ENCODE data around the gene GPR158.
"Not testable (repeated sequence)": the region's sequence is repeated elsewhere in the genome, so short reads cannot be mapped to it uniquely, and the experiment has no call there.

Gene GPR158

GRCh38 chr10:25159591-25159990 lies 15.2 kb upstream of the GPR158 start:
- ATAC-seq, result no peak

GRCh38 chr10:25162391-25162790 lies 12.4 kb upstream of the GPR158 start:
- no peak for ATAC-seq
- TF ChIP-seq RARB (CRISPR knock-in tag; IDR thresholded peaks at IDR 0.05) (no peak), ARNTL (CRISPR knock-in tag; IDR thresholded peaks at IDR 0.05; ENCODE audit: borderline replicate concordance, low read depth) (no peak), PPARA (CRISPR knock-in tag; IDR thresholded peaks at IDR 0.05; ENCODE audit: borderline replicate concordance) (no peak), GLIS3 (CRISPR knock-in tag; IDR thresholded peaks at IDR 0.05) (no peak), ESRRG (CRISPR knock-in tag; IDR thresholded peaks at IDR 0.05) (no peak), TSHZ2 (CRISPR knock-in tag; IDR thresholded peaks at IDR 0.05) (no peak), TOX (CRISPR knock-in tag; IDR thresholded peaks at IDR 0.05; ENCODE audit: borderline replicate concordance) (no peak), TCF4 (CRISPR knock-in tag; IDR thresholded peaks at IDR 0.05; ENCODE audit: borderline replicate concordance) (no peak), OSR1 (CRISPR knock-in tag; IDR thresholded peaks at IDR 0.05) (no peak), CREB5 (CRISPR knock-in tag; IDR thresholded peaks at IDR 0.05; ENCODE audit: low read depth) (no peak), BACH2 (CRISPR knock-in tag; IDR thresholded peaks at IDR 0.05; ENCODE audit: borderline replicate concordance) (no peak), ZC3H10 (CRISPR knock-in tag; IDR thresholded peaks at IDR 0.05) (no peak)

More at GRCh38 chr10:25159591-25159990, 15.2 kb upstream of the GPR158 start:
- TF ChIP-seq GLIS3 (CRISPR knock-in tag; IDR thresholded peaks at IDR 0.05) (no peak), CSDC2 (CRISPR knock-in tag; IDR thresholded peaks at IDR 0.05) (no peak)

GRCh38 chr10:25163464-25163863 lies 11.3 kb upstream of the GPR158 start:
- ATAC-seq, result not testable (repeated sequence)

GRCh38 chr10:25169740-25170139 lies 5.1 kb upstream of the GPR158 start:
- ATAC-seq, result no peak
- TF ChIP-seq ZNF565 (CRISPR knock-in tag; conservative IDR thresholded peaks at IDR 0.05; ENCODE audit: low read depth), result no peak
- no peak for TF ChIP-seq OSR1 (CRISPR knock-in tag; IDR thresholded peaks at IDR 0.05)
- TF ChIP-seq BACH2 (CRISPR knock-in tag; IDR thresholded peaks at IDR 0.05; ENCODE audit: borderline replicate concordance), result no peak
- no peak for TF ChIP-seq TCF4 (CRISPR knock-in tag; IDR thresholded peaks at IDR 0.05; ENCODE audit: borderline replicate concordance)
- TF ChIP-seq PATZ1 (CRISPR knock-in tag; IDR thresholded peaks at IDR 0.05; ENCODE audit: borderline replicate concordance), result no peak
- TF ChIP-seq CREB5 (CRISPR knock-in tag; IDR thresholded peaks at IDR 0.05; ENCODE audit: low read depth), result no peak
- TF ChIP-seq ZC3H10 (CRISPR knock-in tag; IDR thresholded peaks at IDR 0.05), result no peak
- no peak for TF ChIP-seq ZNF8 (CRISPR knock-in tag; IDR thresholded peaks at IDR 0.05)
- TF ChIP-seq RARB (CRISPR knock-in tag; IDR thresholded peaks at IDR 0.05), result no peak
- TF ChIP-seq TOX (CRISPR knock-in tag; IDR thresholded peaks at IDR 0.05; ENCODE audit: borderline replicate concordance), result no peak
- no peak for TF ChIP-seq CSRNP3 (CRISPR knock-in tag; IDR thresholded peaks at IDR 0.05)
- TF ChIP-seq ZFP3 (CRISPR knock-in tag; IDR thresholded peaks at IDR 0.05), result no peak
- TF ChIP-seq GLIS3 (CRISPR knock-in tag; IDR thresholded peaks at IDR 0.05), result no peak
- no peak for TF ChIP-seq ARNTL (CRISPR knock-in tag; IDR thresholded peaks at IDR 0.05; ENCODE audit: borderline replicate concordance, low read depth)
- TF ChIP-seq PPARA (CRISPR knock-in tag; IDR thresholded peaks at IDR 0.05; ENCODE audit: borderline replicate concordance), result no peak
- no peak for TF ChIP-seq SNAI2 (CRISPR knock-in tag; IDR thresholded peaks at IDR 0.05)
- TF ChIP-seq ESRRG (CRISPR knock-in tag; IDR thresholded peaks at IDR 0.05), result no peak
